GM23338 (cell line): Measurements from ENCODE around the gene TULP3. TPM values are rescaled to one million over a fixed set of nuclear protein-coding genes. Genes with fewer than 3 reads are reported as not detected.
A peak's percentile ranks its signal among the peaks of the same experiment; 100 is the strongest.

ENCODE experiments used
- ATAC-seq: fragments of 200-7000 bp; cut with Tn5 transposase; 3 replicates; pipeline ENCODE4 v1.9.1; 2020
- DNase-seq: peaks from one replicate; pipeline ENCODE4 v3.0.0-alpha.2; 2015; ENCODE audit warnings: low spot score
- H2AFZ ChIP-seq: fragments of 200-600 bp; sonication (generic); 2 replicates; pipeline ENCODE4 v1.8.0; 2016; ENCODE audit warnings: antibody characterized with exemption, mild to moderate bottlenecking, moderate library complexity
- H3F3A ChIP-seq: fragments of 200-600 bp; sonication (generic); replicated peaks from 2 replicates; pipeline ENCODE4 v1.8.0; 2017; ENCODE audit warnings: antibody characterized with exemption, mixed run types, low read depth
- H3K27ac ChIP-seq: fragments of 200-600 bp; sonication (generic); 2 replicates; pipeline ENCODE4 v1.6.1; 2016; ENCODE audit warnings: low read depth
- H3K27me3 ChIP-seq: fragments of 200-600 bp; sonication (generic); 2 replicates; pipeline ENCODE4 v1.8.0; 2016; ENCODE audit warnings: mild to moderate bottlenecking, mixed run types, moderate library complexity; ENCODE audit not compliant: insufficient read depth
- H3K36me3 ChIP-seq: fragments of 200-600 bp; sonication (generic); 2 replicates; pipeline ENCODE4 v1.8.0; 2016; ENCODE audit warnings: mild to moderate bottlenecking; ENCODE audit not compliant: insufficient read depth
- H3K4me1 ChIP-seq: fragments of 200-600 bp; sonication (generic); 2 replicates; pipeline ENCODE4 v1.8.0; 2016; ENCODE audit warnings: mild to moderate bottlenecking, moderate library complexity; ENCODE audit not compliant: insufficient read depth
- H3K4me2 ChIP-seq: fragments of 200-600 bp; sonication (generic); 2 replicates; pipeline ENCODE4 v1.7.1; 2017; ENCODE audit warnings: mixed run types
- H3K4me3 ChIP-seq: fragments of 200-600 bp; sonication (generic); 2 replicates; pipeline ENCODE4 v1.6.1; 2016; ENCODE audit warnings: mixed run types
- H3K79me2 ChIP-seq: fragments of 200-600 bp; sonication (generic); replicated peaks from 2 replicates; pipeline ENCODE4 v1.8.0; 2017; ENCODE audit warnings: mild to moderate bottlenecking; ENCODE audit not compliant: insufficient read depth
- H3K9me2 ChIP-seq: fragments of 200-600 bp; sonication (generic); 2 replicates; pipeline ENCODE4 v1.8.0; 2017; ENCODE audit not compliant: insufficient read depth
- H4K20me1 ChIP-seq: fragments of 200-600 bp; sonication (generic); replicated peaks from 2 replicates; pipeline ENCODE4 v1.8.0; 2017; ENCODE audit warnings: mild to moderate bottlenecking; ENCODE audit not compliant: insufficient read depth
- H3K27ac Mint-ChIP-seq: 2 replicates; pipeline ENCODE4 v1.8.0; 2020; ENCODE audit warnings: inconsistent platforms, mild to moderate bottlenecking, moderate library complexity, mixed read lengths
- H3K27me3 Mint-ChIP-seq: 3 replicates; pipeline ENCODE4 v1.8.0; 2022; ENCODE audit warnings: low read depth, mild to moderate bottlenecking, moderate library complexity, mixed read lengths, inconsistent platforms; ENCODE audit not compliant: insufficient read depth, poor library complexity
- H3K36me3 Mint-ChIP-seq: 3 replicates; pipeline ENCODE4 v1.8.0; 2021; ENCODE audit warnings: low read depth, mild to moderate bottlenecking, inconsistent platforms, moderate library complexity, mixed read lengths
- H3K4me1 Mint-ChIP-seq: 3 replicates; pipeline ENCODE4 v1.8.0; 2020; ENCODE audit warnings: mild to moderate bottlenecking, inconsistent platforms, mixed read lengths
- H3K4me3 Mint-ChIP-seq: 3 replicates; pipeline ENCODE4 v1.8.0; 2021; ENCODE audit warnings: moderate library complexity, mild to moderate bottlenecking, inconsistent platforms, mixed read lengths
- H3K9me3 Mint-ChIP-seq: 3 replicates; pipeline ENCODE4 v1.8.0; 2020; ENCODE audit warnings: moderate library complexity, mild to moderate bottlenecking, inconsistent platforms, mixed read lengths
- ETS1 ChIP-seq: IDR thresholded peaks from 2 replicates; pipeline ENCODE4 v1.6.1; 2016; ENCODE audit warnings: antibody characterized with exemption
- EZH2 ChIP-seq: fragments of 200-600 bp; sonication (generic); IDR thresholded peaks from one replicate; pipeline ENCODE4 v1.8.0; 2017; ENCODE audit warnings: antibody characterized with exemption, mild to moderate bottlenecking, low read depth; ENCODE audit not compliant: unreplicated experiment
- EZH2phosphoT487 ChIP-seq: fragments of 200-600 bp; sonication (generic); IDR thresholded peaks from one replicate; pipeline ENCODE4 v1.8.1; 2018; ENCODE audit warnings: antibody characterized with exemption; ENCODE audit not compliant: unreplicated experiment
- NANOG ChIP-seq: IDR thresholded peaks from 2 replicates; pipeline ENCODE4 v1.6.1; 2016; ENCODE audit warnings: antibody characterized with exemption, borderline replicate concordance
- POLR2AphosphoS5 ChIP-seq: IDR thresholded peaks from 2 replicates; pipeline ENCODE4 v1.6.1; 2016; ENCODE audit warnings: antibody characterized with exemption, low read depth
- ZNF462 ChIP-seq: fragments of 250-450 bp; sonication (Bioruptor Pico); IDR thresholded peaks from 2 replicates; pipeline ENCODE4 v1.5.0; 2020; ENCODE audit warnings: mild to moderate bottlenecking, moderate library complexity
- polyA plus RNA-seq: library from polyadenylated mRNA; unstranded; fragments of >200 nt; fragmentation: Nextera tagmentation; extraction: Ambion mirVana; gene quantifications from 2 replicates; pipeline ENCODE4 v1.2.1, GENCODE V29; 2016
- total RNA-seq: library from RNA; depleted of rRNA; stranded (reverse); fragments of >200 nt; shearing (Covaris generic); gene quantifications from 2 replicates; pipeline ENCODE4 v1.2.3, GENCODE V29; 2014
- TF ChIP-seq, protein P1 (sequence below): IDR thresholded peaks from one replicate; pipeline ENCODE4 v1.6.1; 2018; ENCODE audit warnings: antibody characterized with exemption; ENCODE audit not compliant: unreplicated experiment
- TF ChIP-seq, protein P2 (sequence below), 2 experiments: fragments of 200-600 bp in 1 of 2; sonication (generic) in 1 of 2; conservative IDR thresholded peaks; 2 replicates each; pipeline versions ENCODE4 v1.5.1 to v1.6.1; 2016 to 2017; ENCODE audit warnings: antibody characterized with exemption in 2 of 2, low read depth in 2 of 2, mild to moderate bottlenecking in 2 of 2, moderate library complexity in 1 of 2

Gene TULP3
- total and polyA plus RNA-seq, 2 experiments from 2014 or later: 15.1 to 18.8 TPM

GRCh38 chr12:2912216-2912575, 21.5 kb downstream of the TULP3 start:
- 0 out of 2 replicates have a peak, but pooled peaks cover 3% of the 10 kb centered on the region for H3F3A ChIP-seq
- no peak for TF ChIP-seq NANOG
- no peak for TF ChIP-seq EZH2
- TF ChIP-seq, protein P1, sequence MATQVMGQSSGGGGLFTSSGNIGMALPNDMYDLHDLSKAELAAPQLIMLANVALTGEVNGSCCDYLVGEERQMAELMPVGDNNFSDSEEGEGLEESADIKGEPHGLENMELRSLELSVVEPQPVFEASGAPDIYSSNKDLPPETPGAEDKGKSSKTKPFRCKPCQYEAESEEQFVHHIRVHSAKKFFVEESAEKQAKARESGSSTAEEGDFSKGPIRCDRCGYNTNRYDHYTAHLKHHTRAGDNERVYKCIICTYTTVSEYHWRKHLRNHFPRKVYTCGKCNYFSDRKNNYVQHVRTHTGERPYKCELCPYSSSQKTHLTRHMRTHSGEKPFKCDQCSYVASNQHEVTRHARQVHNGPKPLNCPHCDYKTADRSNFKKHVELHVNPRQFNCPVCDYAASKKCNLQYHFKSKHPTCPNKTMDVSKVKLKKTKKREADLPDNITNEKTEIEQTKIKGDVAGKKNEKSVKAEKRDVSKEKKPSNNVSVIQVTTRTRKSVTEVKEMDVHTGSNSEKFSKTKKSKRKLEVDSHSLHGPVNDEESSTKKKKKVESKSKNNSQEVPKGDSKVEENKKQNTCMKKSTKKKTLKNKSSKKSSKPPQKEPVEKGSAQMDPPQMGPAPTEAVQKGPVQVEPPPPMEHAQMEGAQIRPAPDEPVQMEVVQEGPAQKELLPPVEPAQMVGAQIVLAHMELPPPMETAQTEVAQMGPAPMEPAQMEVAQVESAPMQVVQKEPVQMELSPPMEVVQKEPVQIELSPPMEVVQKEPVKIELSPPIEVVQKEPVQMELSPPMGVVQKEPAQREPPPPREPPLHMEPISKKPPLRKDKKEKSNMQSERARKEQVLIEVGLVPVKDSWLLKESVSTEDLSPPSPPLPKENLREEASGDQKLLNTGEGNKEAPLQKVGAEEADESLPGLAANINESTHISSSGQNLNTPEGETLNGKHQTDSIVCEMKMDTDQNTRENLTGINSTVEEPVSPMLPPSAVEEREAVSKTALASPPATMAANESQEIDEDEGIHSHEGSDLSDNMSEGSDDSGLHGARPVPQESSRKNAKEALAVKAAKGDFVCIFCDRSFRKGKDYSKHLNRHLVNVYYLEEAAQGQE: no peak
- no peak for TF ChIP-seq ZNF462
- no peak for TF ChIP-seq EZH2phosphoT487
- no peak for TF ChIP-seq POLR2AphosphoS5
- no peak for TF ChIP-seq ETS1
- TF ChIP-seq, protein P2, sequence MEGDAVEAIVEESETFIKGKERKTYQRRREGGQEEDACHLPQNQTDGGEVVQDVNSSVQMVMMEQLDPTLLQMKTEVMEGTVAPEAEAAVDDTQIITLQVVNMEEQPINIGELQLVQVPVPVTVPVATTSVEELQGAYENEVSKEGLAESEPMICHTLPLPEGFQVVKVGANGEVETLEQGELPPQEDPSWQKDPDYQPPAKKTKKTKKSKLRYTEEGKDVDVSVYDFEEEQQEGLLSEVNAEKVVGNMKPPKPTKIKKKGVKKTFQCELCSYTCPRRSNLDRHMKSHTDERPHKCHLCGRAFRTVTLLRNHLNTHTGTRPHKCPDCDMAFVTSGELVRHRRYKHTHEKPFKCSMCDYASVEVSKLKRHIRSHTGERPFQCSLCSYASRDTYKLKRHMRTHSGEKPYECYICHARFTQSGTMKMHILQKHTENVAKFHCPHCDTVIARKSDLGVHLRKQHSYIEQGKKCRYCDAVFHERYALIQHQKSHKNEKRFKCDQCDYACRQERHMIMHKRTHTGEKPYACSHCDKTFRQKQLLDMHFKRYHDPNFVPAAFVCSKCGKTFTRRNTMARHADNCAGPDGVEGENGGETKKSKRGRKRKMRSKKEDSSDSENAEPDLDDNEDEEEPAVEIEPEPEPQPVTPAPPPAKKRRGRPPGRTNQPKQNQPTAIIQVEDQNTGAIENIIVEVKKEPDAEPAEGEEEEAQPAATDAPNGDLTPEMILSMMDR (conservative IDR thresholded peaks at IDR 0.05; ENCODE audit: low read depth in 2 of 2): no peak
- Mint-ChIP-seq H3K4me3 (no peak overlapping the region), H3K9me3 (no peaks in the 10 kb centered on the region), H3K27me3 (peaks cover 2% of the 10 kb centered on the region), H3K36me3 (peaks cover 9% of the 10 kb centered on the region; the same call in 2 of the 3 replicates), H3K4me1 (peaks cover 26% of the 10 kb centered on the region), H3K27ac (peak overlapping the region; percentile 88; the same call in 1 of the 2 replicates)
- no peaks in the 10 kb centered on the region for H4K20me1 ChIP-seq
- no peak overlapping the region for H2AFZ ChIP-seq
- no peaks in the 10 kb centered on the region for H3K79me2 ChIP-seq
- H3K4me3 ChIP-seq: no peak overlapping the region
- peak overlapping the region; percentile 77 for H3K27ac ChIP-seq
- no peak for DNase-seq
- ATAC-seq: peak; percentile 65
- H3K27me3 ChIP-seq: no peaks in the 10 kb centered on the region
- H3K9me2 ChIP-seq: no peaks in the 10 kb centered on the region
- no peaks in the 10 kb centered on the region for H3K36me3 ChIP-seq
- peak overlapping the region; percentile 30 for H3K4me2 ChIP-seq
- H3K4me1 ChIP-seq: peaks cover 17% of the 10 kb centered on the region
